SW480 (cell line): Measurements from ENCODE around the gene DES.
"Not testable (repeated sequence)": the region's sequence is repeated elsewhere in the genome, so short reads cannot be mapped to it uniquely, and the experiment has no call there.

Experiments used
- DNase-seq: peaks from one replicate; pipeline ENCODE4 v3.0.0-alpha.2; 2016; ENCODE audit warnings: low spot score

Gene DES

DNA sequence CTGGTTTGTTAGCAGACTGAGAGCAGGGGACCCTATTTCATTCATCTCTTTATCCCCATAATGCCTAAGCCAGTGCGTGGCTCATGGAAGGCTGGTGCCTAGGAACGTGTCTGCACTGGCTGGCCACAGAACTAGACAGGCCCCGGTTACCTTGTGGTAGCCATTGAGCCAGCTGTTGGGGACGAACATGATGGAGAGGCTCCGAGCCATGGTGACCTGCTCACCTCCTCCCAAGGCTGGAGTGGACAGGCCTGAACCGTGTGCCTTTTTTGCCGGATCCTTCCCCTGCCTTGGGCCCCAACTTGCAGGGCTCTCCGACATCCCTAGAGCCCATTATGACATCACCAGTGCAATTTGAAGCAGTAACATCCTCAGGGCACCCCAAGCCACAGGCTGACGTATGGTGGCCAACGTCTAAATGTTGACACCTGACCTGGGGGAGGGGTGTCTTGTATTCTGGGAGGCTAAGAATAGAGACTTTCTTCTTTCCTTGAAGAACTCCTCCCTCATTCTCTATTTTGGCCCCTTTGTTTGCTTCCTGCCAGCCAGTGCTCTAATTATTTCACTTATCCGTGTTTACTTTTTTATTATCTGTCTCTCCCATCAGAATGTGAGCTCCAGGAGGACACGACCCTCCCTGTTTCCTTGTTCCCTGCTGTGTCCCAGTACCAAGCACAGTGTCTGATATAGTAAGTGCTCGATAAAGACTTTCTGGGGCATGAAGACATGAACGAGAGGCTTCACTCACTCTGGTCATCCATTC lies 18.3 kb upstream of the DES start:
- no peak for DNase-seq

- DNase-seq = no peak
Observed at GRCh38 chr2:219400562-219400961, 17.6 kb upstream of the DES start.

GRCh38 chr2:219401606-219402005 lies 16.6 kb upstream of the DES start:
- no peak for DNase-seq

- DNase-seq = peak; percentile 79
Observed at GRCh38 chr2:219402665-219403515, 15.3 kb upstream of the DES start.

GRCh38 chr2:219403861-219404260 lies 14.3 kb upstream of the DES start:
- no peak for DNase-seq

DNA sequence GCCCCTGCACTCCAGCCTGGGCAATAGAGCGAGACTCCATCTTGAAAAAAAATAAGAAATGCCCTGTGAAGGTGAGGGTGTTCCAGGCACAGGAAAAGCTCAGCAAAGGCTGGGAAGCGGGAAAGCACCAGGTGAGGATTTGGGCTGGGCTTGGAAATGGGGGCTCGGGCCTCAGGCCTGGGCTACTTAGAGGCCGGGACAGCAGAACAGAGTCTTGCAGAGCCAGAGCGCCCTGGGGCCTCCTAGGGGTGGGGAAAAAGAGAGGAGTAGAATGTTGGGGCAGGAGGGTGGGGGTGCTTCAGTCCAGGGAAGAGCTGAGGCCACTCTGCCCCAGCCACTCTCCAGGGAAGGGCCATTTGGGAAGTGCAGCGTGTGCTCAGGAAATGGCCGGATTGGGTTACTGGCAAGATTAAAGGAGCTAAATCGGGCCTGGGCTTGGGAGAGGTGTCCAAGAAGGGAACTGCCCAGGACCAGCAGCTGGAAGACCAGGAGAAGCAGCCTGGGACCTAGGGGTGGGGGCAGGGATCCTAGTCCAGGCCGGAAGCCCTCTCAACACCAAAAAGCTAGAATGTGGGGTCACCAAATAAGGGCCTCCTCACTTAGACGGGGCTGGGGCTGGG lies 13.8 kb upstream of the DES start:
- no peak for DNase-seq

GRCh38 chr2:219404954-219405353 lies 13.2 kb upstream of the DES start:
- DNase-seq = no peak

DNA sequence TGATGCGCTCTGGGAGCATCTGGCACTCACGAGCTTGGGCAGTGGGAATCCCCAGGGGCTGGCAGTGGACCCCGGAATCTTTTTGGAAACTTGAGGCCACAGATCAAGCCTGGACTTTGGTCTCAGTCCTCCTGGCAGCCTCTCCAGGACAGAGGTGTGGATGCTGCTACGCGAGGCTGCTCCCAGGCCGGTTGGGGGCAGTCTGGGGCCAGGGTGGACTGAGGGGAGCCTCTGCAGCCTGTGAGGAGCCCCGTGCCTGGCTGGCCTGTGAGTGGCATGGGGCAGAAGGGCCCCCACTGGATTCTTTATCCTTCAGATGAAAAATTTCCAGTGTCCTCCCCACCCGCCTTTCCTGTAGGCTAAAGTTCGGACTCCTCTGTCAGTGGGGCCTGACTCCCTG lies 12.7 kb upstream of the DES start:
- no peak for DNase-seq

DNA sequence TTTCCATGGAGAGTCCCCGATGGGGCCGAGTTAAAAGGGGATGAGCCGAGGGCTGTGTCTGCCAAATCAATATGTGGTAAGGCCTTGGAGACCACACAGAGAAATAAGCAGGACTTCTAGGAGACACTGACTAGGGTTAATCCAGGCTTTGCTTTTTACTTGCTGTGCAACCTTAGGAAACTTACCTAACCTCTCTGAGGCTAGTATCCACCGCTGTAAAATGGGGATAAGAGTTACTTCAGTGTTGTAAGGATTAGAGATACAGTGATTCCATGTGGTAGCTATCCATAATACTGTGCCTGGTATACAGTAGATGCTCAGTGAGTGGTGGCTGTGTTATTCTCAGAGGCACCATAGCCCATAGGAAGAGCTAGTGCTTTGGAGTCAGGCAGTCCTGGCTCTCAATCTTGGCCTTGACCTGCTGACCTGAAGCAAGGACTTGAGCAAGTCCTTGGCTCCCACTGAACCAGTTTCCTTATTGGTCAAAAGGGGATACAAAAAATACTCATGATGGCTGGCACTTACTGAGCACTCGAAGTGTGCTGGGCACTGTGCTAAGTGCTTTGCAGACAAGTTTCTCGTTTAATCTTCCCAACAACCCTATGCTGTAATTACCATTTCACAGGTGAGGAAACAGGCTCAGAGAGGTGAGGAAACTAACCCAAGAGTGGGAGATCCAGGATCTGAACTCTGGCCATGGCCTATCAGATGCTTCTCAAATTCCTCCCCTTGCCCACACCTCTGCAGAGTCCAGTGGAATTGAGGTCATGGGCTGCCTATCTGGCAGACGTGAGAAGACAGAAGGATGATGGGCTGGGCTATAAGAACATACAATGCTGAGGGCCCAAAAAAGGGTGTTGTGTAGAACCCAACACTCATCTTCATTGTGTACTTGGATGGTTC lies 12.0 kb upstream of the DES start:
- no peak for DNase-seq

- no peak for DNase-seq
Observed at GRCh38 chr2:219406861-219407230, 11.3 kb upstream of the DES start.

- DNase-seq = not testable (repeated sequence)
Observed at GRCh38 chr2:219407343-219407742, 10.8 kb upstream of the DES start.

DNA sequence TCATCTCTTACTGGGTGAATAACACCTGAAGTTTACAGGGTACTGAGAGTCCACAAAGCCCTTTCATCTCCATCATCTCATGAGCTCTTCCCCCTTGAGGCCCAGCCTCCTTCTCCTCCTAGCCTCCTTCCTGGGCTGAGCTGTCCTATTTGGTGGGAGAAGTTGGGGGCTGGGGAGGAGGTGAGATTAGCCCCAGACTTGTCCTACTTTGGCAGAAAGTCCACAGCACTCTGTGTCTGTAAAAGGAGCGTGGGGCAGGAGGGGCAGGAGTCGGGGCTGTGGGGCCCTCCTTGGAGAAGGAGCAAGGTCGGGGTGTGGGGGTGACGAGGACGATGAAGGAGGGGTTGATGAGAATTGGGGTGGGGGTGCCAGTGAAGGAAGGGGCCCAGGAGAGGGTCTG lies 10.0 kb upstream of the DES start:
- DNase-seq = no peak

DNA sequence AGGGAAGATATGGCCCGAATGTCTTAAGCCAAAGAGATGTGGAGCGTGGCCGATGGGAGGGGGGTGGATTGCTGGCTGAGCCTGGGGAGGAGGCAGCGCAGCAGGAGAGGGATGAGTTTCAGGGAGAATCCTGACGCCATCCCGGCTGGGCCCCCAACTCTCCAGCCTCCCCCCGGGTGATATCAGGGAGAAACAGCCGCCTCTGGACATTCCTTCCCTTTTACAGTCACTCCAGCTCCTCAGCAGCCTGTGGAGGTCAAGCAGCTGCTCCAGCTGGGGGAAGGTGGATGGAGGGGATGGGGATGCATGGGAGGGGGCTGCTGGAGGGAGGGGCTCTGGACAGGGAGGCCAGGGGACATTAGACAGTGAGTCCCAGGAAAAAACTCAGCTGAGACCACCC lies 9.5 kb upstream of the DES start:
- no peak for DNase-seq

- DNase-seq = no peak
Observed at GRCh38 chr2:219409619-219410018, 8.6 kb upstream of the DES start.

- DNase-seq = no peak
Observed at GRCh38 chr2:219410390-219410789, 7.8 kb upstream of the DES start.

- no peak for DNase-seq
Observed at GRCh38 chr2:219414857-219415256, 3.3 kb upstream of the DES start.

DNA sequence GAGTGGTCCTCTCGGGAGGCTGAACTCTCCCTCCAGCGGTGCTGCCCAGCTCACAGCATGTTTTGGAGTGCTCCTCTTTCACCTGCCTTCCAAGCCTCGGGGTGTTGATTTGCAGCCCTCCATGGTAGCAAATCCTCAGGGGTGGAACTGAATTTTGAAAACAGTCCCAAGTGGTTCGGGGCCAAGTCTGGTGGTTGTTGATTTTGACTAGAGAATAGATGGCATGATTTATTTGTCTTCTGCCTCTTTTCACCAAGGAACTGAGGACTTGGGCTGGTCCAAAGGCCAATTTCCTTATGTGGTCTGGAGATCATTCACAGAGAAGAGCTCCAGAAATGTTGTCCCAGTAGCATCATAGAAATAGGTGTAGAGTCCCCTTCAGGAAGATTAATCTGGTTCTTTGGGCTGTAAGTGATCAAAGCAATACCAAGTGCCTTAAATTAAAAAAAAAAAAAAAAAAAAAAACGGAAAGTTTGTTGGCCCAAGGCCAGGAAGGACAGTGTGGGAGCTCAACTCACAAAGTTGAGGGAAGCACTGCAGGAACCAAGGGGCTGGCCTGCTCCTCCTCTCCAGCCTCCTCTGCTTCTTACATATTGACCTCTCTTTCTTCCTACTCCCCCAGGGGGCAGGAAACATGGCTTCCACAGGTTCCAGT lies 2.5 kb upstream of the DES start:
- DNase-seq = no peak

DNA sequence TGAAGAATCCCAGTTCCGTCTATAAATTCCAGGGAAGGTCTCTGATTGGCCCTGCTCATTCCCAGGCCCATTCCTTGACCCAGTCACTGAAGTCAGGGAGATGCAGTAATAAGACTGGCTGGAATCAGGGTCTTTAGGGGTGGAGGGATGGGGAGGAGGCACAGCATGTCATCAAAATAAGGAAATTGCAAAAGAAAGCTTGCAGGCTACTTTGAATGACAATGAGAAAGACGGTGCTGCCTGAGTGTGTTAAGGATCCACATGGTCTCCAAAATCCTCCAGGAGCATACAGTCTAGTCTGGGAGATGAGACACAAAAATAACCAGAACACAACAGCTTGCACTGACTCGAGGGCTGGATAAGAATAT lies 2.0 kb upstream of the DES start:
- DNase-seq = no peak

GRCh38 chr2:219416938-219417337 lies 1.2 kb upstream of the DES start:
- no peak for DNase-seq

GRCh38 chr2:219417374-219417773 lies 803 bp upstream of the DES start:
- DNase-seq = no peak

GRCh38 chr2:219419012-219419324 lies 791 bp downstream of the DES start:
- DNase-seq = no peak
